ENCODE measurements around the gene SYT7. TPM values are rescaled to one million over a fixed set of nuclear protein-coding genes. Genes with fewer than 3 reads are reported as not detected.

Gene SYT7
- total RNA-seq, 6 experiments from 2014 or later, result 13.1 to 70.8 (median 31.6) TPM

- DNase-seq (no peak), ATAC-seq (no peak)
- no peak for TF ChIP-seq CTCF (IDR thresholded peaks at IDR 0.05)
- no peak for TF ChIP-seq POLR2A (IDR thresholded peaks at IDR 0.05)
- 90% methylated on average over 5 of the region's 6 CpGs for whole genome bisulfite sequencing (ENCODE audit: insufficient coverage, low coverage, low lambda C conversion rate, missing lambda C conversion rate)
- no peaks in the 10 kb centered on the region for H3K27me3 ChIP-seq
- no peaks in the 10 kb centered on the region for H3K9me3 ChIP-seq
- H3K4me1 ChIP-seq, result peaks cover 0 to 3% (median 0%) of the 10 kb centered on the region in 4 donors
- no peak overlapping the region for H3K4me3 ChIP-seq
- H3K27ac ChIP-seq, result no peak overlapping the region
- H3K36me3 ChIP-seq, result no peaks in the 10 kb centered on the region
- intact Hi-C loops (cut with DNase I), result loop anchor here in 1 of 2 donors (5.0 kb wide), 1 partner anchor 153 kb away; no protein-coding TSS in a partner anchor
Observed at GRCh38 chr11:61474013-61474643, 106.7 kb downstream of the SYT7 start.

GRCh38 chr11:61473370-61474012 is 107.4 kb downstream of the SYT7 start:
- no peak for ATAC-seq
- Histone ChIP-seq H3K9me3 (no peaks in the 10 kb centered on the region), H3K27me3 (no peaks in the 10 kb centered on the region), H3K36me3 (no peaks in the 10 kb centered on the region), H3K4me1 (peaks cover 0 to 3% (median 0%) of the 10 kb centered on the region in 4 donors), H3K27ac (no peak overlapping the region), H3K4me3 (no peak overlapping the region)
- intact Hi-C loops (cut with DNase I), result loop anchor here in 1 of 2 donors (5.0 kb wide), 1 partner anchor 154 kb away; no protein-coding TSS in a partner anchor
- TF ChIP-seq CTCF (IDR thresholded peaks at IDR 0.05) (no peak), POLR2A (IDR thresholded peaks at IDR 0.05) (no peak)
- 79% methylated on average over 3 of the region's 3 CpGs for WGBS (ENCODE audit: insufficient coverage, low coverage, low lambda C conversion rate, missing lambda C conversion rate)
- DNase-seq, result no peak

- no peak for DNase-seq
- Histone ChIP-seq H3K4me3 (no peak overlapping the region), H3K27ac (no peak overlapping the region), H3K9me3 (no peaks in the 10 kb centered on the region), H3K36me3 (no peaks in the 10 kb centered on the region), H3K27me3 (no peaks in the 10 kb centered on the region), H3K4me1 (peaks cover 0 to 3% (median 0%) of the 10 kb centered on the region in 4 donors)
- intact Hi-C loops (cut with DNase I), result loop anchor here in 1 of 2 donors (5.0 kb wide), 1 partner anchor 154 kb away; no protein-coding TSS in a partner anchor
- WGBS (ENCODE audit: insufficient coverage, low coverage, low lambda C conversion rate, missing lambda C conversion rate), result 73% methylated on average over 5 of the region's 5 CpGs
- no peak for ATAC-seq
- TF ChIP-seq POLR2A (IDR thresholded peaks at IDR 0.05) (no peak), CTCF (IDR thresholded peaks at IDR 0.05) (no peak)
Observed at GRCh38 chr11:61472868-61473267, 108.0 kb downstream of the SYT7 start.

- H3K4me1 ChIP-seq, result peaks cover 0 to under 1% (median 0%) of the 10 kb centered on the region in 4 donors
- peak in 1 of 4 donors; percentile 31 for ATAC-seq
- no peak overlapping the region for H3K27ac ChIP-seq
- no peaks in the 10 kb centered on the region for H3K36me3 ChIP-seq
- TF ChIP-seq POLR2A (IDR thresholded peaks at IDR 0.05) (no peak), CTCF (IDR thresholded peaks at IDR 0.05) (no peak)
- no peaks in the 10 kb centered on the region for H3K9me3 ChIP-seq
- no peak overlapping the region for H3K4me3 ChIP-seq
- 67% methylated on average over 5 of the region's 5 CpGs for WGBS (ENCODE audit: insufficient coverage, low coverage, low lambda C conversion rate, missing lambda C conversion rate)
- H3K27me3 ChIP-seq, result no peaks in the 10 kb centered on the region
- no peak for DNase-seq
- intact Hi-C loops (cut with DNase I), result loop anchor here in 1 of 2 donors (5.0 kb wide), 1 partner anchor 155 kb away; no protein-coding TSS in a partner anchor
Observed at GRCh38 chr11:61472282-61472681, 108.6 kb downstream of the SYT7 start.
